WTC11 (cell line): ENCODE results near the gene COL17A1. TPM values are rescaled to one million over a fixed set of nuclear protein-coding genes. Genes with fewer than 3 reads are reported as not detected.

Experiments
- ATAC-seq: fragments of 200-7000 bp; cut with Tn5 transposase; 2 replicates; pipeline ENCODE4 v1.10.0; 2021; ENCODE audit warnings: mild to moderate bottlenecking, moderate library complexity
- CTCF ChIA-PET: fragments of 300-600 bp; sonication (Branson Sonifier 250); formaldehyde crosslinking; loops from one replicate; lab custom pipeline; 2021; ENCODE audit warnings: antibody characterized with exemption; lab: Charles Lee
- POLR2A ChIA-PET: fragments of 350-600 bp; sonication (Branson Sonifier 250); formaldehyde crosslinking; loops from one replicate; lab custom pipeline; 2021; ENCODE audit warnings: antibody characterized with exemption; lab: Charles Lee
- DNase-seq: peaks from one replicate; pipeline ENCODE4 v3.0.0; 2021; ENCODE audit warnings: low spot score
- H3K27ac Mint-ChIP-seq: 2 replicates; pipeline ENCODE4 v1.8.0; 2021; ENCODE audit warnings: mixed read lengths
- H3K27me3 Mint-ChIP-seq: 2 replicates; pipeline ENCODE4 v1.8.0; 2021; ENCODE audit warnings: low read depth, mild to moderate bottlenecking, moderate library complexity, mixed read lengths
- H3K36me3 Mint-ChIP-seq: 2 replicates; pipeline ENCODE4 v1.8.0; 2021; ENCODE audit warnings: mixed read lengths
- H3K4me1 Mint-ChIP-seq: 2 replicates; pipeline ENCODE4 v1.8.0; 2022; ENCODE audit warnings: mixed read lengths
- H3K4me3 Mint-ChIP-seq: 2 replicates; pipeline ENCODE4 v1.8.0; 2021; ENCODE audit warnings: mild to moderate bottlenecking, moderate library complexity, mixed read lengths
- H3K9me3 Mint-ChIP-seq: 2 replicates; pipeline ENCODE4 v1.8.0; 2021; ENCODE audit warnings: mixed read lengths
- CREB1 ChIP-seq: sonication (generic); formaldehyde crosslinking; IDR thresholded peaks from 2 replicates; pipeline ENCODE4 v1.8.0; 2023; ENCODE audit warnings: mild to moderate bottlenecking, missing genetic modification reagents
- CREM ChIP-seq: sonication (generic); formaldehyde crosslinking; IDR thresholded peaks from 2 replicates; pipeline ENCODE4 v1.8.1; 2022; ENCODE audit warnings: mild to moderate bottlenecking, missing genetic modification reagents, moderate library complexity
- GRHL2 ChIP-seq: fragments of 250-450 bp; sonication (Bioruptor Pico); IDR thresholded peaks from 2 replicates; pipeline ENCODE4 v1.8.0; 2022; ENCODE audit warnings: mild to moderate bottlenecking, moderate library complexity; ENCODE audit not compliant: insufficient replicate concordance, severe bottlenecking
- KAT7 ChIP-seq: sonication (generic); formaldehyde crosslinking; IDR thresholded peaks from 2 replicates; pipeline ENCODE4 v1.8.1; 2023; ENCODE audit warnings: missing genetic modification reagents, mild to moderate bottlenecking, borderline replicate concordance
- MYBL2 ChIP-seq: sonication (generic); formaldehyde crosslinking; IDR thresholded peaks from 2 replicates; pipeline ENCODE4 v1.8.1; 2023; ENCODE audit warnings: mild to moderate bottlenecking, moderate library complexity, missing genetic modification reagents
- NR3C1 ChIP-seq: sonication (generic); formaldehyde crosslinking; conservative IDR thresholded peaks from 2 replicates; pipeline ENCODE4 v1.8.1; 2023; ENCODE audit warnings: low read depth, mild to moderate bottlenecking, missing genetic modification reagents
- PRRX2 ChIP-seq: fragments of 250-450 bp; sonication (Bioruptor Pico); IDR thresholded peaks from 2 replicates; pipeline ENCODE4 v1.8.0; 2021; ENCODE audit warnings: mild to moderate bottlenecking
- SP1 ChIP-seq: sonication (generic); formaldehyde crosslinking; conservative IDR thresholded peaks from 2 replicates; pipeline ENCODE4 v1.8.1; 2022; ENCODE audit warnings: missing genetic modification reagents
- TEAD1 ChIP-seq: sonication (generic); formaldehyde crosslinking; IDR thresholded peaks from 2 replicates; pipeline ENCODE4 v1.8.0; 2022; ENCODE audit warnings: mild to moderate bottlenecking, missing genetic modification reagents
- TP53 ChIP-seq: sonication (generic); formaldehyde crosslinking; IDR thresholded peaks from 2 replicates; pipeline ENCODE4 v1.8.1; 2023; ENCODE audit warnings: mild to moderate bottlenecking, missing genetic modification reagents
- ZNF396 ChIP-seq: fragments of 250-450 bp; sonication (Bioruptor Pico); IDR thresholded peaks from 2 replicates; pipeline ENCODE4 v1.8.0; 2021; ENCODE audit warnings: mild to moderate bottlenecking, moderate library complexity, borderline replicate concordance
- ZNF423 ChIP-seq: fragments of 250-450 bp; sonication (Bioruptor Pico); IDR thresholded peaks from 2 replicates; pipeline ENCODE4 v2.1.2; 2022; ENCODE audit warnings: mild to moderate bottlenecking, moderate library complexity
- total RNA-seq: library from RNA; stranded (reverse); gene quantifications from 3 replicates; pipeline ENCODE4 v1.2.3, GENCODE V29; 2021
- TF ChIP-seq, protein P1 (sequence below): fragments of 250-450 bp; sonication (Bioruptor Pico); IDR thresholded peaks from 2 replicates; pipeline ENCODE4 v1.9.0; 2021; ENCODE audit warnings: moderate library complexity, mild to moderate bottlenecking, inconsistent platforms, borderline replicate concordance
- TF ChIP-seq, protein P2 (sequence below): sonication (generic); formaldehyde crosslinking; IDR thresholded peaks from 2 replicates; pipeline ENCODE4 v1.8.1; 2022; ENCODE audit warnings: missing genetic modification reagents, borderline replicate concordance
- TF ChIP-seq, protein P3 (sequence below): sonication (generic); formaldehyde crosslinking; IDR thresholded peaks from 2 replicates; pipeline ENCODE4 v1.8.1; 2022; ENCODE audit warnings: mild to moderate bottlenecking, missing genetic modification reagents, moderate library complexity, borderline replicate concordance
- TF ChIP-seq, protein P4 (sequence below): sonication (generic); formaldehyde crosslinking; conservative IDR thresholded peaks from 2 replicates; pipeline ENCODE4 v1.8.1; 2023; ENCODE audit warnings: mild to moderate bottlenecking, low read depth, missing genetic modification reagents, moderate library complexity
- TF ChIP-seq, protein P5 (sequence below): sonication (generic); formaldehyde crosslinking; IDR thresholded peaks from 2 replicates; pipeline ENCODE4 v1.8.0; 2023; ENCODE audit warnings: missing genetic modification reagents, mild to moderate bottlenecking, borderline replicate concordance
- TF ChIP-seq, protein P6 (sequence below): sonication (generic); formaldehyde crosslinking; IDR thresholded peaks from 2 replicates; pipeline ENCODE4 v1.8.1; 2022; ENCODE audit warnings: low read depth, mild to moderate bottlenecking, moderate library complexity, missing genetic modification reagents, borderline replicate concordance
- TF ChIP-seq, protein P7 (sequence below): sonication (generic); formaldehyde crosslinking; IDR thresholded peaks from 2 replicates; pipeline ENCODE4 v1.8.0; 2022; ENCODE audit warnings: mild to moderate bottlenecking, missing genetic modification reagents

Gene COL17A1
- total RNA-seq, 1 experiment from 2014 or later: 1.5 TPM

DNA sequence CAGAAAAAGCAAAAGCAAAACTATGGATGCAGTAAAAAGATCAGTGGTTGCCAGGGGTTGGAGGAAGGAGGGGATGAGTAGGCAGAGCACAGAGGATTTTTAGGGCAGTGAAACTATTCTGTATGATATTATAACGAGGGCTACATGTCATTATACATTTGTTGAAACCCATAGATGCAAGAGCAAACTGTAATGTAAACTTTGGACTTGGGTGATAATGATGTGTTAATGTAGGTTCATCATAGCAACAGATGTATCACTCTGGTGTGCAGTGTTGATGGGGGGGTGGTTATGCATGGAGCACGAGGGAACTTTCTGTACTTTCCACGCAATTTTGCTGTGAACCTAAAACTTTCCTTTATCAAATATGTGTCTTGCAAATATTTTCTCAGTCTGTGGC lies 95.6 kb downstream of the COL17A1 start:
- Mint-ChIP-seq H3K4me3 (no peak overlapping the region), H3K27me3 (no peaks in the 10 kb centered on the region), H3K27ac (no peak overlapping the region; the same call in 1 of the 2 replicates), H3K4me1 (no peaks in the 10 kb centered on the region)
- DNase-seq: no peak
- CTCF ChIA-PET: no interaction called here
- POLR2A ChIA-PET: no interaction called here
- TF ChIP-seq ZNF396 (CRISPR knock-in tag) (no peak), TEAD1 (CRISPR knock-in tag) (no peak), PRRX2 (CRISPR knock-in tag) (no peak)
- TF ChIP-seq, protein P1, sequence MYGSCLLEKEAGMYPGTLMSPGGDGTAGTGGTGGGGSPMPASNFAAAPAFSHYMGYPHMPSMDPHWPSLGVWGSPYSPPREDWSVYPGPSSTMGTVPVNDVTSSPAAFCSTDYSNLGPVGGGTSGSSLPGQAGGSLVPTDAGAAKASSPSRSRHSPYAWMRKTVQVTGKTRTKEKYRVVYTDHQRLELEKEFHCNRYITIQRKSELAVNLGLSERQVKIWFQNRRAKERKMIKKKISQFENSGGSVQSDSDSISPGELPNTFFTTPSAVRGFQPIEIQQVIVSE (CRISPR knock-in tag): no peak
- TF ChIP-seq, protein P2, sequence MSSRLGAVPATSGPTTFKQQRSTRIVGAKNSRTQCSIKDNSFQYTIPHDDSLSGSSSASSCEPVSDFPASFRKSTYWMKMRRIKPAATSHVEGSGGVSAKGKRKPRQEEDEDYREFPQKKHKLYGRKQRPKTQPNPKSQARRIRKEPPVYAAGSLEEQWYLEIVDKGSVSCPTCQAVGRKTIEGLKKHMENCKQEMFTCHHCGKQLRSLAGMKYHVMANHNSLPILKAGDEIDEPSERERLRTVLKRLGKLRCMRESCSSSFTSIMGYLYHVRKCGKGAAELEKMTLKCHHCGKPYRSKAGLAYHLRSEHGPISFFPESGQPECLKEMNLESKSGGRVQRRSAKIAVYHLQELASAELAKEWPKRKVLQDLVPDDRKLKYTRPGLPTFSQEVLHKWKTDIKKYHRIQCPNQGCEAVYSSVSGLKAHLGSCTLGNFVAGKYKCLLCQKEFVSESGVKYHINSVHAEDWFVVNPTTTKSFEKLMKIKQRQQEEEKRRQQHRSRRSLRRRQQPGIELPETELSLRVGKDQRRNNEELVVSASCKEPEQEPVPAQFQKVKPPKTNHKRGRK: no peak
- TF ChIP-seq, all 79 proteins: peak for 0
- Mint-ChIP-seq H3K36me3 (no peaks in the 10 kb centered on the region), H3K9me3 (no peaks in the 10 kb centered on the region)
- ATAC-seq: no peak

DNA sequence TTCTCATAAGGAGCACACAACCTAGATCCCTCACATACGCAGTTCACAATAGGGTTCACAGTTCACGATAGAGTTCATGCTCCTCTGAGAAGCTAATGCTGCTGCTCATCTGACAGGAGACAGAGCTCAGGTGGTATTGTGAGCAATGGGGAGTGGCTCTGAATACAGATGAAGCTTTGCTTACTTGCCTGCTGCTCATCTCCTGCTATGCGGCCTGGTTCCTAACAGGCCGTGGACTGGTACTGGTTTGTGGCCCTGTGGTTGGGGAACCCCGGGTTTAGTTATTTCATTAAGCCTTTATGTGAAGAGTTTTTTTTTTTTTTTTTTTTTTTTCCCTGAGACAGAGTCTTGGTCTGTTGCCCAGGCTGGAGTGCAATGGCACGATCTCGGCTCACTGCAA lies 99.3 kb downstream of the COL17A1 start:
- Mint-ChIP-seq H3K36me3 (no peaks in the 10 kb centered on the region), H3K4me3 (no peak overlapping the region), H3K4me1 (peaks cover 13% of the 10 kb centered on the region), H3K27ac (no peak overlapping the region; the same call in 1 of the 2 replicates), H3K9me3 (no peaks in the 10 kb centered on the region), H3K27me3 (no peaks in the 10 kb centered on the region)
- DNase-seq: no peak
- ATAC-seq: no peak
- TF ChIP-seq, protein P3, sequence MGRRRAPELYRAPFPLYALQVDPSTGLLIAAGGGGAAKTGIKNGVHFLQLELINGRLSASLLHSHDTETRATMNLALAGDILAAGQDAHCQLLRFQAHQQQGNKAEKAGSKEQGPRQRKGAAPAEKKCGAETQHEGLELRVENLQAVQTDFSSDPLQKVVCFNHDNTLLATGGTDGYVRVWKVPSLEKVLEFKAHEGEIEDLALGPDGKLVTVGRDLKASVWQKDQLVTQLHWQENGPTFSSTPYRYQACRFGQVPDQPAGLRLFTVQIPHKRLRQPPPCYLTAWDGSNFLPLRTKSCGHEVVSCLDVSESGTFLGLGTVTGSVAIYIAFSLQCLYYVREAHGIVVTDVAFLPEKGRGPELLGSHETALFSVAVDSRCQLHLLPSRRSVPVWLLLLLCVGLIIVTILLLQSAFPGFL (CRISPR knock-in tag): no peak
- TF ChIP-seq, protein P4, sequence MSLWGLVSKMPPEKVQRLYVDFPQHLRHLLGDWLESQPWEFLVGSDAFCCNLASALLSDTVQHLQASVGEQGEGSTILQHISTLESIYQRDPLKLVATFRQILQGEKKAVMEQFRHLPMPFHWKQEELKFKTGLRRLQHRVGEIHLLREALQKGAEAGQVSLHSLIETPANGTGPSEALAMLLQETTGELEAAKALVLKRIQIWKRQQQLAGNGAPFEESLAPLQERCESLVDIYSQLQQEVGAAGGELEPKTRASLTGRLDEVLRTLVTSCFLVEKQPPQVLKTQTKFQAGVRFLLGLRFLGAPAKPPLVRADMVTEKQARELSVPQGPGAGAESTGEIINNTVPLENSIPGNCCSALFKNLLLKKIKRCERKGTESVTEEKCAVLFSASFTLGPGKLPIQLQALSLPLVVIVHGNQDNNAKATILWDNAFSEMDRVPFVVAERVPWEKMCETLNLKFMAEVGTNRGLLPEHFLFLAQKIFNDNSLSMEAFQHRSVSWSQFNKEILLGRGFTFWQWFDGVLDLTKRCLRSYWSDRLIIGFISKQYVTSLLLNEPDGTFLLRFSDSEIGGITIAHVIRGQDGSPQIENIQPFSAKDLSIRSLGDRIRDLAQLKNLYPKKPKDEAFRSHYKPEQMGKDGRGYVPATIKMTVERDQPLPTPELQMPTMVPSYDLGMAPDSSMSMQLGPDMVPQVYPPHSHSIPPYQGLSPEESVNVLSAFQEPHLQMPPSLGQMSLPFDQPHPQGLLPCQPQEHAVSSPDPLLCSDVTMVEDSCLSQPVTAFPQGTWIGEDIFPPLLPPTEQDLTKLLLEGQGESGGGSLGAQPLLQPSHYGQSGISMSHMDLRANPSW: no peak
- TF ChIP-seq CREB1 (CRISPR knock-in tag): no peak
- TF ChIP-seq, protein P5, sequence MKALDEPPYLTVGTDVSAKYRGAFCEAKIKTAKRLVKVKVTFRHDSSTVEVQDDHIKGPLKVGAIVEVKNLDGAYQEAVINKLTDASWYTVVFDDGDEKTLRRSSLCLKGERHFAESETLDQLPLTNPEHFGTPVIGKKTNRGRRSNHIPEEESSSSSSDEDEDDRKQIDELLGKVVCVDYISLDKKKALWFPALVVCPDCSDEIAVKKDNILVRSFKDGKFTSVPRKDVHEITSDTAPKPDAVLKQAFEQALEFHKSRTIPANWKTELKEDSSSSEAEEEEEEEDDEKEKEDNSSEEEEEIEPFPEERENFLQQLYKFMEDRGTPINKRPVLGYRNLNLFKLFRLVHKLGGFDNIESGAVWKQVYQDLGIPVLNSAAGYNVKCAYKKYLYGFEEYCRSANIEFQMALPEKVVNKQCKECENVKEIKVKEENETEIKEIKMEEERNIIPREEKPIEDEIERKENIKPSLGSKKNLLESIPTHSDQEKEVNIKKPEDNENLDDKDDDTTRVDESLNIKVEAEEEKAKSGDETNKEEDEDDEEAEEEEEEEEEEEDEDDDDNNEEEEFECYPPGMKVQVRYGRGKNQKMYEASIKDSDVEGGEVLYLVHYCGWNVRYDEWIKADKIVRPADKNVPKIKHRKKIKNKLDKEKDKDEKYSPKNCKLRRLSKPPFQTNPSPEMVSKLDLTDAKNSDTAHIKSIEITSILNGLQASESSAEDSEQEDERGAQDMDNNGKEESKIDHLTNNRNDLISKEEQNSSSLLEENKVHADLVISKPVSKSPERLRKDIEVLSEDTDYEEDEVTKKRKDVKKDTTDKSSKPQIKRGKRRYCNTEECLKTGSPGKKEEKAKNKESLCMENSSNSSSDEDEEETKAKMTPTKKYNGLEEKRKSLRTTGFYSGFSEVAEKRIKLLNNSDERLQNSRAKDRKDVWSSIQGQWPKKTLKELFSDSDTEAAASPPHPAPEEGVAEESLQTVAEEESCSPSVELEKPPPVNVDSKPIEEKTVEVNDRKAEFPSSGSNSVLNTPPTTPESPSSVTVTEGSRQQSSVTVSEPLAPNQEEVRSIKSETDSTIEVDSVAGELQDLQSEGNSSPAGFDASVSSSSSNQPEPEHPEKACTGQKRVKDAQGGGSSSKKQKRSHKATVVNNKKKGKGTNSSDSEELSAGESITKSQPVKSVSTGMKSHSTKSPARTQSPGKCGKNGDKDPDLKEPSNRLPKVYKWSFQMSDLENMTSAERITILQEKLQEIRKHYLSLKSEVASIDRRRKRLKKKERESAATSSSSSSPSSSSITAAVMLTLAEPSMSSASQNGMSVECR (CRISPR knock-in tag): no peak
- no peak for TF ChIP-seq MYBL2 (CRISPR knock-in tag)
- no peak for TF ChIP-seq GRHL2 (CRISPR knock-in tag)
- TF ChIP-seq NR3C1 (CRISPR knock-in tag): no peak
- no peak for TF ChIP-seq ZNF423
- TF ChIP-seq, protein P6, sequence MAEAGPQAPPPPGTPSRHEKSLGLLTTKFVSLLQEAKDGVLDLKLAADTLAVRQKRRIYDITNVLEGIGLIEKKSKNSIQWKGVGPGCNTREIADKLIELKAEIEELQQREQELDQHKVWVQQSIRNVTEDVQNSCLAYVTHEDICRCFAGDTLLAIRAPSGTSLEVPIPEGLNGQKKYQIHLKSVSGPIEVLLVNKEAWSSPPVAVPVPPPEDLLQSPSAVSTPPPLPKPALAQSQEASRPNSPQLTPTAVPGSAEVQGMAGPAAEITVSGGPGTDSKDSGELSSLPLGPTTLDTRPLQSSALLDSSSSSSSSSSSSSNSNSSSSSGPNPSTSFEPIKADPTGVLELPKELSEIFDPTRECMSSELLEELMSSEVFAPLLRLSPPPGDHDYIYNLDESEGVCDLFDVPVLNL: no peak
- no peak for TF ChIP-seq KAT7 (CRISPR knock-in tag)
- TF ChIP-seq TP53 (CRISPR knock-in tag): no peak
- no peak for TF ChIP-seq SP1
- TF ChIP-seq CREM (CRISPR knock-in tag): no peak
- TF ChIP-seq, protein P7, sequence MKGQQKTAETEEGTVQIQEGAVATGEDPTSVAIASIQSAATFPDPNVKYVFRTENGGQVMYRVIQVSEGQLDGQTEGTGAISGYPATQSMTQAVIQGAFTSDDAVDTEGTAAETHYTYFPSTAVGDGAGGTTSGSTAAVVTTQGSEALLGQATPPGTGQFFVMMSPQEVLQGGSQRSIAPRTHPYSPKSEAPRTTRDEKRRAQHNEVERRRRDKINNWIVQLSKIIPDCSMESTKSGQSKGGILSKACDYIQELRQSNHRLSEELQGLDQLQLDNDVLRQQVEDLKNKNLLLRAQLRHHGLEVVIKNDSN (CRISPR knock-in tag): no peak
- POLR2A ChIA-PET: no interaction called here
- CTCF ChIA-PET: interaction anchor here (0.6 to 1.5 kb wide), 4 partner anchors 42 to 281 kb away, joined by 3 to 5 read pairs (median 3); no protein-coding TSS in a partner anchor
